ENCODE data around the gene FYN.

Gene FYN

GRCh38 chr6:111672761-111673450 is 200.3 kb downstream of the FYN start:
- no peak overlapping the region for H3K27ac ChIP-seq (ENCODE audit: low read depth, low read length)
- no peak overlapping the region for H3K4me2 ChIP-seq (ENCODE audit: low read depth, low read length, poor library complexity, severe bottlenecking)
- no peaks in the 10 kb centered on the region for H3K27me3 ChIP-seq (ENCODE audit: low read length)
- H3K9me3 ChIP-seq (ENCODE audit: insufficient read depth, low read length), result no peaks in the 10 kb centered on the region
- H3K36me3 ChIP-seq (ENCODE audit: low read length), result no peaks in the 10 kb centered on the region
- H3K9me2 ChIP-seq (replicated peaks; ENCODE audit: insufficient read depth, low read length), result no peaks in the 10 kb centered on the region
- no peak overlapping the region for H2AFZ ChIP-seq (ENCODE audit: low read depth, low read length, severe bottlenecking)
- TF ChIP-seq CTCF (IDR thresholded peaks at IDR 0.05; ENCODE audit: insufficient read depth, low read length, poor library complexity, severe bottlenecking), result no peak
- TF ChIP-seq EZH2phosphoT487 (conservative IDR thresholded peaks at IDR 0.05; ENCODE audit: low read length), result no peak
- no peak overlapping the region for H3K4me3 ChIP-seq (ENCODE audit: insufficient read depth, low read length, poor library complexity, severe bottlenecking)
- no peak overlapping the region for H3K9ac ChIP-seq (ENCODE audit: low read length)
- H3K79me2 ChIP-seq (ENCODE audit: insufficient read depth, low read length), result no peaks in the 10 kb centered on the region
- no peaks in the 10 kb centered on the region for H4K20me1 ChIP-seq (ENCODE audit: low read depth, low read length)
- no peaks in the 10 kb centered on the region for H3F3A ChIP-seq (ENCODE audit: insufficient read depth)

- Histone ChIP-seq H3K27ac (ENCODE audit: low read depth, low read length) (no peak overlapping the region), H4K20me1 (ENCODE audit: low read depth, low read length) (no peaks in the 10 kb centered on the region), H3K9me2 (replicated peaks; ENCODE audit: insufficient read depth, low read length) (no peaks in the 10 kb centered on the region), H3K9me3 (ENCODE audit: insufficient read depth, low read length) (no peaks in the 10 kb centered on the region), H3K9ac (ENCODE audit: low read length) (no peak overlapping the region), H3F3A (ENCODE audit: insufficient read depth) (no peaks in the 10 kb centered on the region), H3K27me3 (ENCODE audit: low read length) (no peaks in the 10 kb centered on the region), H3K36me3 (ENCODE audit: low read length) (no peaks in the 10 kb centered on the region), H3K79me2 (ENCODE audit: insufficient read depth, low read length) (no peaks in the 10 kb centered on the region), H2AFZ (ENCODE audit: low read depth, low read length, severe bottlenecking) (no peak overlapping the region), H3K4me3 (ENCODE audit: insufficient read depth, low read length, poor library complexity, severe bottlenecking) (no peak overlapping the region), H3K4me2 (ENCODE audit: low read depth, low read length, poor library complexity, severe bottlenecking) (no peak overlapping the region)
- TF ChIP-seq CTCF (IDR thresholded peaks at IDR 0.05; ENCODE audit: insufficient read depth, low read length, poor library complexity, severe bottlenecking) (no peak), EZH2phosphoT487 (conservative IDR thresholded peaks at IDR 0.05; ENCODE audit: low read length) (no peak)
These were observed 203.9 kb downstream of the FYN start for GRCh38 chr6:111669326-111669725.

- Histone ChIP-seq H3K79me2 (ENCODE audit: insufficient read depth, low read length) (no peaks in the 10 kb centered on the region), H3F3A (ENCODE audit: insufficient read depth) (no peaks in the 10 kb centered on the region), H3K4me3 (ENCODE audit: insufficient read depth, low read length, poor library complexity, severe bottlenecking) (no peak overlapping the region), H3K36me3 (ENCODE audit: low read length) (no peaks in the 10 kb centered on the region), H3K27ac (ENCODE audit: low read depth, low read length) (no peak overlapping the region), H3K9me2 (replicated peaks; ENCODE audit: insufficient read depth, low read length) (no peaks in the 10 kb centered on the region), H4K20me1 (ENCODE audit: low read depth, low read length) (no peaks in the 10 kb centered on the region), H3K27me3 (ENCODE audit: low read length) (no peaks in the 10 kb centered on the region), H3K4me2 (ENCODE audit: low read depth, low read length, poor library complexity, severe bottlenecking) (no peak overlapping the region), H3K9me3 (ENCODE audit: insufficient read depth, low read length) (no peaks in the 10 kb centered on the region), H2AFZ (ENCODE audit: low read depth, low read length, severe bottlenecking) (no peak overlapping the region), H3K9ac (ENCODE audit: low read length) (no peak overlapping the region)
- TF ChIP-seq CTCF (IDR thresholded peaks at IDR 0.05; ENCODE audit: insufficient read depth, low read length, poor library complexity, severe bottlenecking), result no peak
- TF ChIP-seq EZH2phosphoT487 (conservative IDR thresholded peaks at IDR 0.05; ENCODE audit: low read length), result no peak
These were observed 204.8 kb downstream of the FYN start for GRCh38 chr6:111668410-111668809.

Measured in SU-DHL-6 (cell line).